ENCODE measurements around the gene IL1RAP.

The IL1RAP gene

GRCh38 chr3:190581041-190581541 lies 67.2 kb downstream of the IL1RAP start:
- no peak for DNase-seq

GRCh38 chr3:190582667-190583066 lies 68.8 kb downstream of the IL1RAP start:
- no peak for DNase-seq

GRCh38 chr3:190585805-190586630 lies 72.1 kb downstream of the IL1RAP start:
- peak; percentile 30 to 54 for DNase-seq

- DNase-seq = peak; percentile 15 to 52
Measured at GRCh38 chr3:190586631-190587011, 72.7 kb downstream of the IL1RAP start.

- DNase-seq = no peak
Measured at GRCh38 chr3:190588570-190588969, 74.7 kb downstream of the IL1RAP start.

GRCh38 chr3:190589326-190589725 lies 75.4 kb downstream of the IL1RAP start:
- no peak for DNase-seq

GRCh38 chr3:190591080-190591479 lies 77.2 kb downstream of the IL1RAP start:
- no peak for DNase-seq

GRCh38 chr3:190593075-190593474 lies 79.2 kb downstream of the IL1RAP start:
- DNase-seq = no peak

- DNase-seq = no peak
Measured at GRCh38 chr3:190594171-190594570, 80.3 kb downstream of the IL1RAP start.

- DNase-seq = no peak
Measured at GRCh38 chr3:190595179-190595795, 81.4 kb downstream of the IL1RAP start.

GRCh38 chr3:190595807-190596206 lies 81.9 kb downstream of the IL1RAP start:
- DNase-seq = no peak

- DNase-seq = no peak
Measured at GRCh38 chr3:190596349-190597285, 82.7 kb downstream of the IL1RAP start.

- DNase-seq = no peak
Measured at GRCh38 chr3:190597291-190597690, 83.4 kb downstream of the IL1RAP start.

- DNase-seq = no peak
Measured at GRCh38 chr3:190601622-190602021, 87.7 kb downstream of the IL1RAP start.

- DNase-seq = no peak
Measured at GRCh38 chr3:190605385-190605784, 91.5 kb downstream of the IL1RAP start.

- no peak for DNase-seq
Measured at GRCh38 chr3:190606596-190606995, 92.7 kb downstream of the IL1RAP start.

GRCh38 chr3:190607021-190607420 lies 93.1 kb downstream of the IL1RAP start:
- DNase-seq = no peak

GRCh38 chr3:190608850-190609589 lies 95.1 kb downstream of the IL1RAP start:
- DNase-seq = no peak

GRCh38 chr3:190614226-190615059 lies 100.6 kb downstream of the IL1RAP start:
- DNase-seq = no peak

- DNase-seq = no peak
Measured at GRCh38 chr3:190615060-190615384, 101.1 kb downstream of the IL1RAP start.

GRCh38 chr3:190615607-190616006 lies 101.7 kb downstream of the IL1RAP start:
- DNase-seq = no peak

GRCh38 chr3:190616637-190617036 lies 102.8 kb downstream of the IL1RAP start:
- no peak for DNase-seq

Measured in stimulated activated CD4-positive, alpha-beta T cell treated with anti-CD3 and anti-CD28 coated beads, Interleukin-4, amount 100 ng/mL, for 4 hours (primary cell).